Stimulated activated CD8-positive, alpha-beta memory T cell treated with anti-CD3 and anti-CD28 coated beads, Interleukin-4, amount 100 ng/mL, for 24 hours (primary cell): Measurements from ENCODE around the gene IPCEF1.

Experiments used
- DNase-seq: peaks from one replicate; pipeline ENCODE4 v3.0.0-alpha.2; 2020; ENCODE audit warnings: low read depth

Gene IPCEF1

DNA sequence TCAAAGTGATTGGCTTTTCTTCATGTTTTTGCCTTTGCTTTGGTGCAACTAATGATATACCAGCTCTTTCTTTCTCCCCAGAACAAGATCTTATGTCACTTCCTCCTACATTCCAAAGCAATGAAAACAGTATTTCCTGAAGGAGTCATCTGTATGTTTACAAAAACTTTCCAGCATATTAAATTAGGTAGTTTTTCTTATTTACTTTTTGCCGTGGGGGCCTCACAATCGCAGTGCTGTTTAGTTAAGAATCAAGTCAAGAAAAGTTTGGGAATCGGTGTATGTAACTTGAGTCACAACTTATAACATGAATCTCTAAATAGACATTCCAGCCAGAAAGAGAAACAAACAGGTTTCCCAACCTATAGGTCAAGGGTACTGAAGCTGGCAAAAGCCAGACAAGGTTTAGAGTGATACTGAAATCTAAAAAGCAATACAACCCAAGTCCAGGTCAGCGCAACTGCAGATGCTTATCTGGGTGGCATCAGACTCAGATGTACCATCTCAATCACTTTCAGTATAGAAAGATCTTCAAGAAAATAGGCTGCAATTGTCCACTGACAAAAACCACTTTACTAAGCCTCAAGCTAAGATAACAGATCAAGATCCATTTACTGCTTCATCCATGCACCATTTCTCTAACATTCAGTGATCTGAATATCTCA, 63.6 kb downstream of the IPCEF1 start:
- DNase-seq, result no peak

- no peak for DNase-seq
Measured at GRCh38 chr6:154292066-154292465, 64.5 kb downstream of the IPCEF1 start.

DNA sequence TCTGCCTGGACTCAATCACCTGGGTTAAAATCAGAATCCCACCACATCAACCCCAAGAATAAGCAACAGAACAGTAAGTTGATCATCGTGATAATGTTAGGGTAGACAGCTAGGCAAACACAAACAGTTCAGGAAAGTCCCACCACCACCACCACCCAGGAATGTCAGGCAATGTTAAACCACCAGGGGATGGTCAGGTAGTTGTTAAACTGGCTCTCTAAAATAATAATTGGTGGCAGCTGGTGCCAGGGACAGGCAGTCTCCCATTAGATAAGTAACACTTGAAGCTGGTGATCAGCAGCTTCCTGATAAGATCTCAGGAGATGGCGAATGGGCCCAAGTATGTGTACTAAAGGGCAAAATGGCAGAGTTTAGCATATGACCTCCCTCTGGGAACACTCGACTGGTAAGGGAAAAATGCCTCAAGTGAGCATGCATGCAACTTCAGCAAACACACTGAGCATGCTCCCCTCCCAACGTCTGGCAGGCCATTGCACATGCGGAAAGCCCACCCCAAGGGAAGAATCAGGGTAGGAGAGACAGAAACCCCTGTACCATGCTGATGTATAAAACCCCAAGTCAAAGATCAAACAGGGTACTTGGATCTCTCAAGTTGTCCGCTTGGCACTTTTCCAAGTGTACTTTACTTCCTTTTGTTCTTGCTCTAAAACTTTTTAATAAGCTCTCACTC, 66.6 kb downstream of the IPCEF1 start:
- DNase-seq, result no peak

DNA sequence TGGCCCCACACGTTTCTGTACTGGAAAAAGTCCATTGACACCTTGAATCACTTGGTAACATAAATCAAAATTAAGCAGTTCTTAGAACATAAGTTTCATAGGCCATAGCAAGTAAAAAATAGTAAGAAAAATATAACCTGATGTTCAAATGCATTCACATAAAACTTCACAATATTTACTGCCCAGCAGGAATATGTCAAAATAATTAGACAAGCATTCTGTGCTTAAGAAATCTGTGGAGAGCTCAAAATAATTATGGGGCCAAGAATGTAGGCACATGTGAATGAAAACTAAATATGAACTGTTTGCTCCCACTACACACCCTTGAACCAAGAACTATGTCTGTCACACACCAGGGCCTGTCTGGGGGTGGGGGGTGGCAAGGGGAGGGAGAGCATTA, 70.8 kb downstream of the IPCEF1 start:
- DNase-seq, result no peak

DNA sequence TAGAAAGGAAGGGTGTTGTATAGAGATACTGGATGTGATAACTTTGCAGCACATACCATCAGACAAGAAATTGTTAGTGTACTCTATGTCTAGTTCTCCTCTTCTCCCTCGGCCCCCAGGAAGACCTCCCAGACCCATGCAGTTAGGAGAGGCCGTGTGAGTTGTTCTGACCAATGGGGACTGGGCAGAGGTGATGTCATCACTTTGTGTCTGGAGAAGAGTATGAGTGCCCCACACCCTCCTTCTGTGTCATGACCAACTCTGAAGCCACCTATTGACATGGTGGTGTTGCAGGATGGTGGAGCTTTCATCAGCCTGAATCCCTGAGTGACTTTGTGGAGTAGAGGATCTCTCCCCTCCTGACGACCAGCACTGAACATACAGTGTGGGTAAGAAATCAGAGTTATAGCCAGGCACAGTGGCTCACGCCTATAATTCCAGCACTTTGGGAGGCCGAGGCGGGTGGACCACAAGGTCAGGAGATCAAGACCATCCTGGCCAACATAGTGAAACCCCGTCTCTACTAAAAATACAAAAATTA, 72.2 kb downstream of the IPCEF1 start:
- DNase-seq, result no peak

DNA sequence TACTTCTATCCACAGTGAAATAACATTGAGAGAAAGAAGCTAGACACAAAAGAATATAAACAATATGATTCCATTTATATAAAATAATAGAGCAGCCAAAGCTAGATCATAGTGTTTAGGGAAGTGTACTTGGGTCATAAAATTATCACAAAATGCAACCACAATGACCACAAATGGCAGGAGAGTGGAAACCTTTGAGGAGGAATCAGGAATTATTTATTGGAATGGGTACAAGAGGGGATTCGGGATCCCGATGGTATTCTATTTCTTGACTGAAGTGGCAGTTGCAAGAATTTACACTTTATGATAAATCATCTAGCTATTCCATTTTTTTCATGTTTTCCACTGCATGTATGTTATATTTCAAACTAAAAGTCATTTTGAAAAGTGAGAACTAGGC, 76.1 kb downstream of the IPCEF1 start:
- no peak for DNase-seq

DNA sequence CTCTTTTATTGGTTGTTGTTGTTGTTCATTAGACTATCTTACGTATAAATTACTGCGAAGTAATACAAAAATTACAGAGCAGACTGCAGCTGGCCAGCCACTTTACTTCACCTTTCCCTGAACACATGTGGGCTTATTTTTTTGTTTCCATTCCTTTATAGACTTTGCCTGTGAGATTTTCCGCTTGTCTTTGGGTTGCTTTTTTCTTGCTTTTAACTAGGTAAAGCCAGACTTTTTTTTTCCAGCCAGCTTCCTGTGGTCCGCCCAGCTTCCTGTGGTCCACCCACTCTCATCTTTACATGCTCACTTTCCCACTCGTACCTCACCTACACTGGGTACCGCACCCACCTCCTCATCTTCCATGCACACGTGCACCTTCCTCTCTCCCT, 79.0 kb downstream of the IPCEF1 start:
- DNase-seq, result no peak

DNA sequence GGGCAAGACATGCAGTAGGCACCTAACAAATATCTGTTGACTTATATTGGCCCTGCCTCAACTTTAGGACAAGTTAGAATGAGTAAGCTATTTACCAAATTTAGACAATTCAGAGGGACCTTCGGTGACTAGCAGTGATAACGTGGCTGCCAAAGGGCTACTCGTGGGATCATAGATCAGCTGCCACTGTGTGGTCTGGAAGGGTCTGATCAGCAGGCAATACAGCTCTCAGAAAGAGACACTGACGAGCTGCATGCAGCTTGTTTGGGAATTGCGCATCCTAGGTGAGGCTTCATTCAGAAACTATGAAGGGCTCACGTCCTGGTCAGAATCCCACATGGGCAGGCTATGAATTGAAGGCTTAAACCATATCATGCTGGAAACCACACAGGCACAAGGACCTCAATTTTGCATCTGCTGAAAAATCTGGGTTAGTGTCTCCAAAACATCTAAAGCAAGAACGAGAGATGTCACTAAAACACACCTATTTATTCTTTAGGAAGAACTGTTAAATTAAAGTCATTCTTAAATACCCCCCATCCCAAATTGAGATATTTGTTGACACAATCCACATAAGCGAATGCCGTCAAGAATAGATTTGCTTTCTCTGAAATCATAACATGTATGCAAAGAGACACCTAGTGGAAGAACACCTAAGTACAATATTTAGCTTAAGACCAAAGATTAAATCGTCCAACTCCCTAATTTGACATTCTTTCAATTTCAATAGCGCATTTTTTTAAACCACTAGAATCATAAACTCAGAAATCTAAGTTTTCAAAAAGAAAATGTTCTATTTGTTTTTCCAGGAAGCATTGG, 79.6 kb downstream of the IPCEF1 start:
- DNase-seq, result no peak

DNA sequence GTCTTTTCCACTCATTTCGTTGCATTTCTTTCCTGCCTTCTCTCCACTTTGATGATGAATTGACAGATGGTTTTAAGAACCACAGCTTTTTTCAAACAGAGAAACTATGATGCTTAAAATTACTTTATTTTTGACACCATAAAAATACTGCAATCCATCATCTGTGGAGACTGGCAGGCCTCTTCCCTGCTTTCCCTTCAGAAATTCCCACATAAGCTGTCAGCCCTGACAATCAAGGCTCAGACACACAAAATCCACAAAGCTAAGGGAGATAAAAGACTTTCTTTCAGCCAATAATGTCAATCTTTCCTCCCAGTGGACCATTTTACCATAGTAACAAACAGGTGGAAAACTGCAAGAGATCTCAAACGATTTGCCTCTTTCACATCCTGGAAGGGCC, 82.4 kb downstream of the IPCEF1 start:
- DNase-seq, result no peak

GRCh38 chr6:154268486-154268885, 88.1 kb downstream of the IPCEF1 start:
- no peak for DNase-seq

DNA sequence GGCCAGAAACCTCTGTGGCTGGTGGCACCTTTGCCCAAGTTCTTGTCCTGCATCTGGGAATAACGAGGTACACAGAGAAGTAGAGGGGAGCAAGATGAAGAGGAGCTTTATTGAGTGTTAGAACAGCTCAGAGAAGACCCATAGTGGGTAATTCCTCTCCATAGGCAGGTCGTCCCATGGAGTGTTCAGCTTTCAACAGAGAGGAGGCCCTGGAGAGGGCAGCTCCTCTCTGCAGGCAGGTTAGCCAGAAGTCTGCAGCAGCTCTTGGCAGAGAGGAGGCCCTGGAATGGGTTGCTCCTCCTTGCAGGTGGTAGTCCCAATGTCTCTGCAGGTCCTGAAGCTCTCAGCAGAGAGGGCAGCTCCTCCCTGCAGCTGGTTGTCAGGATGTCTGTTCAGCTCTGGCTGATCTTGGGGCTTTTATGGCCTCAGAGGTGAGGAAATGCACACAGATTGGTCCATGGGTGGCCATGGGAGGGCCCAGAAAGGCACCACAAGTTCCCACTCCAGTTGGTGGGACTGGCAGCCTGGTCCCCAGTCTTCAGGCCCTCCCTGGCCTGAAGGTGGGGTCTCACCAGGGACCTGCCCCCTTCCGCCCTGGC, 89.0 kb downstream of the IPCEF1 start:
- DNase-seq, result no peak

DNA sequence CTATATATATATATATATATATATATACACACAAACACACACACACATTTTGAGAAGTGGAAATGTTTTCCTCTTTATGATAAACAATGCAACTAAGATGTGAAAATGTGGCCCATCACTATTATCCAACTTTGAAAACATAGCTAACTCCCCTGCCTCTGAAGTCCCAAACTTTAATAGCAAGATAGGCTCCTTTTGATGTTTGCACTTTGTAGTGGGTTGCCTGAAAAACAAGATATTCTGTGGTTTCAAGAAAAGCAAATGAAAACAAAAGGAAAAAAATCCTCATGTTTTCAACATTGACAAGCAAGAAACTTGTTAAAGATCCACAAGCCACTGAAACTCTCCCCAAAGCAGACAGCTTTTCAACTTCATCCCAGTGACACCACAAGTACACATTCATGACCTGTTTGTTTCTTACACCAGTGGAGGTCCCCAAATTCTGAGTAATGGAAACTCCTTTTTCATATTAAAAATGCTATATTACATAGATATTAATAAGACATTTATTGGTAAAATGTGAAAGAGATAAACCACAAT, 90.0 kb downstream of the IPCEF1 start:
- no peak for DNase-seq

GRCh38 chr6:154261688-154262397, 94.8 kb downstream of the IPCEF1 start:
- DNase-seq, result no peak

DNA sequence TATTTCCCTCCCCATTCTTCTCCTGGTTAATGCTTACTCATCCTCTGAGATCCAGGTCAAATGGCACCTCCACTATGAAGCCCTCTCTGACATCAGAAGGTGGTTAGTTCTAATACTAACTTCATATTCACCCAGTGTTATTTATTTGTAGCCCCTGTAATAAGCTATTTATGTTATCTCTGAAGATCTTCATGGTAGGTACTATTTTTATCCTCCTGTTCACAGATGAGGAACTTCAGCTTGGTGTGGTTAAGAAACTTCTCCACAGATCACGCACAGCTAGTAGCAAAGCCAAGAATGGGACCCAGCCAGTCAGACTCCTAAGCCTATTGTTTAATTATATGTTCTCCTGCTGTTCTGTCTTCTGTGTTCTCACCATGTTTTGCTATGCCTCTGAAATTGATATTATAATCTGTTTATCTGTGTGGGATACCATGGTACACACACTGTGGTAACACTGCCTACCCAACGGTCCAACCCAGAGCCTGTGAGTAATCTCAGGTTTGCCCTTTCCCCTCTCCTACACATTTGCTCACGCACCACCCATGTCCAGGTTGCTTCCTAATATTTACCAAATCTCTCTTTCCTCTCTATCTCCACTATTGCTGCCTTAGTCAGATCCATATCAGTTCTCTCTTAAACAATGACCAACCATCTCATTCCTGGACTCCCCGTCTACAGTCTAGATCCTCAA, 98.4 kb downstream of the IPCEF1 start:
- no peak for DNase-seq

GRCh38 chr6:154257067-154257466, 99.5 kb downstream of the IPCEF1 start:
- no peak for DNase-seq

- no peak for DNase-seq
Measured at GRCh38 chr6:154252678-154253077, 103.9 kb downstream of the IPCEF1 start.

DNA sequence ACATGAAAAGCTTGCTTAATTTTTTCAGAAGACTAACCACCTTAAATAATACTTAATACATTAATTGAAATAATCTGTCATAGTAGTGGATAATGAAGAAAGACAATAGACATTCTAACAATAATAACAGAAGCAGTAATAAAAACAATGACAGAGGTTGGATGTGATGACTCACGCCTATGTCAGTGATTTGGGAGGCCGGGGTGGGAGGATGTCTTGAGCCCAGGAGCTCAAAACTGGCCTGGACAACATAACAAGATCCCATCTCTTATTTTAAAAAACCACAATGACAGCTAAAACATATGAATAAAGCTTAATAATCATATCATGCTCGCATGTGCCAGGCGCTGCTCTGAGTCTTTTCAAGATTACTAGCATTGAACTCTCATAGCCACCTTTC, 105.5 kb downstream of the IPCEF1 start:
- no peak for DNase-seq

DNA sequence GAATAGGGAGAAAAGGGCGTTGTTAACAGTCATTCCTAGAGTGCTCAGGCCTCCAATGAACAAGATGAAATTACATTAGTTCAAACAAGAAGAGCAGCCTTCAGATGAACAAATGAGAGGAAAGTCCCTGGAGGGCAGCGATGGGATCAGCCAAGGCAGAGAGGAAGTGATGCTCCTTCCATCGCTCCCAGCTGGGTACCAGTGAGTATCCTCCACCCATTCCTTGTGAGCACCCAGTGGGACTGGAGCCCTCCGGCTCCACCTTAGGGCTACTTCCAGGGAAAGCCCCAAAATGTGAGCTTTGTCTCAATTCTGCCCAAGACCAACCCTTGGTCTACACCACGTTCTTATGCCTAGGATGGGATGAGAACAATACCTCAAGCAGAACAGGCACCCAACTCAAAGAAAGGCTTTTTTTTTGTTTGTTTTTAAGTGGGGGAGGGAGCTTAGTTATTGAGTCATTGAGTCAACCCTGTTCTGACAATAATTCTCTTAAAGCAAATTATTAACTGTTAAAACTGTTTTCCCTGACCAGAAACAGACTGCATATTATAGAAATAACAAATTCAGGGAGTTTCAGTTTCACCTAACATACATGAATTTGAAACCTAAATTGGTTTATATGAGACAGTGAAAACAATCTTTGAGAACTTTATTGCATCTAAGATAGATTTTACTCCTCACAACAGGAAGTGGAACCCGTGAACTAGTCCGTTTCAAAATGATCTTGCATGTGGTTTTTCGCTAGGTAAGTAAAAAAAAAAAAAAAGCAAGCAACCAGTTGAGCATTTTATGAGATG, 106.9 kb downstream of the IPCEF1 start:
- DNase-seq, result no peak

- DNase-seq, result no peak
Measured at GRCh38 chr6:154247119-154247861, 109.3 kb downstream of the IPCEF1 start.
